HepG2 (cell line): Measurements from ENCODE around the gene UBE2C. TPM values are rescaled to one million over a fixed set of nuclear protein-coding genes. Genes with fewer than 3 reads are reported as not detected.

Experiments
- GABPA ChIP-seq, 2 experiments: IDR thresholded peaks; 2 replicates each; pipeline ENCODE4 v1.6.1; 2011 to 2016; ENCODE audit warnings: low read depth in 2 of 2, low read length in 1 of 2, missing biosample characterization in 1 of 2, missing genetic modification characterization in 1 of 2
- GZF1 ChIP-seq: sonication (generic); formaldehyde crosslinking; IDR thresholded peaks from 2 replicates; pipeline ENCODE4 v1.5.1; 2020; ENCODE audit warnings: mild to moderate bottlenecking, missing genetic modification reagents
- JUND ChIP-seq: sonication (generic); formaldehyde crosslinking; IDR thresholded peaks from 2 replicates; pipeline ENCODE4 v1.8.0; 2022; ENCODE audit warnings: mild to moderate bottlenecking, missing genetic modification reagents
- KLF12 ChIP-seq: sonication (generic); formaldehyde crosslinking; IDR thresholded peaks from 2 replicates; pipeline ENCODE4 v1.4.0; 2020; ENCODE audit warnings: missing genetic modification reagents, borderline replicate concordance
- SMC3 ChIP-seq: IDR thresholded peaks from 2 replicates; pipeline ENCODE4 v1.6.1; 2011; ENCODE audit warnings: low read length, improper control_type of control experiment
- SNAPC4 ChIP-seq: sonication (generic); formaldehyde crosslinking; IDR thresholded peaks from 2 replicates; pipeline ENCODE4 v1.4.0; 2020; ENCODE audit warnings: mild to moderate bottlenecking, missing genetic modification reagents
- TARDBP ChIP-seq: sonication (generic); formaldehyde crosslinking; IDR thresholded peaks from 2 replicates; pipeline ENCODE4 v1.8.0; 2022; ENCODE audit warnings: mild to moderate bottlenecking, missing genetic modification reagents
- TBP ChIP-seq: sonication (generic); formaldehyde crosslinking; IDR thresholded peaks from 2 replicates; pipeline ENCODE4 v1.5.0; 2020; ENCODE audit warnings: missing genetic modification reagents
- ZBTB26 ChIP-seq: IDR thresholded peaks from 2 replicates; pipeline ENCODE4 v1.6.1; 2016; ENCODE audit warnings: missing compliant biosample characterization, missing genetic modification reagents, borderline replicate concordance
- ZFP91 ChIP-seq: sonication (generic); formaldehyde crosslinking; IDR thresholded peaks from 2 replicates; pipeline ENCODE4 v1.9.0; 2022; ENCODE audit warnings: missing genetic modification reagents, mild to moderate bottlenecking, borderline replicate concordance
- ZNF337 ChIP-seq: sonication (generic); formaldehyde crosslinking; IDR thresholded peaks from 2 replicates; pipeline ENCODE4 v1.5.1; 2020; ENCODE audit warnings: missing genetic modification reagents, low read depth, mild to moderate bottlenecking, borderline replicate concordance
- ZNF543 ChIP-seq: sonication (generic); formaldehyde crosslinking; IDR thresholded peaks from 2 replicates; pipeline ENCODE4 v1.4.0; 2020; ENCODE audit warnings: mild to moderate bottlenecking, missing genetic modification reagents
- ZNF619 ChIP-seq: sonication (generic); formaldehyde crosslinking; IDR thresholded peaks from 2 replicates; pipeline ENCODE4 v1.4.0; 2020; ENCODE audit warnings: mild to moderate bottlenecking, missing genetic modification reagents
- ZNF83 ChIP-seq: sonication (generic); formaldehyde crosslinking; IDR thresholded peaks from 2 replicates; pipeline ENCODE4 v1.4.0; 2020; ENCODE audit warnings: missing genetic modification reagents, mild to moderate bottlenecking, borderline replicate concordance
- polyA plus RNA-seq, 8 experiments: library from polyadenylated mRNA; depleted of rRNA in 3 of 8; stranded (reverse) in 7 of 8; unstranded in 1 of 8; fragments of >200 nt; fragmentation: Illumina TruSeq in 4 of 8; extraction: Trizol in 4 of 8; gene quantifications; 2 replicates each; pipeline versions ENCODE4 v1.2.1 to v1.2.3, GENCODE V29; 2011 to 2016; ENCODE audit warnings: low read depth in 4 of 8, missing spikeins in 1 of 8, mixed read lengths in 1 of 8; ENCODE audit not compliant: insufficient read depth in 1 of 8
- total RNA-seq, 5 experiments: library from RNA; depleted of rRNA; stranded (reverse); fragments of >200 nt; fragmentation: Illumina TruSeq; extraction: Trizol; gene quantifications; 2 replicates each; pipeline ENCODE4 v1.2.3, GENCODE V29; 2016; ENCODE audit warnings: low read depth in 1 of 5
- TF ChIP-seq, protein P1 (sequence below): sonication (generic); formaldehyde crosslinking; IDR thresholded peaks from 2 replicates; pipeline ENCODE4 v1.8.0; 2022; ENCODE audit warnings: mild to moderate bottlenecking, missing genetic modification reagents; ENCODE audit not compliant: insufficient replicate concordance
- TF ChIP-seq, protein P2 (sequence below): sonication (generic); formaldehyde crosslinking; IDR thresholded peaks from 2 replicates; pipeline ENCODE4 v1.5.0; 2020; ENCODE audit warnings: missing genetic modification reagents, mild to moderate bottlenecking, borderline replicate concordance
- TF ChIP-seq, protein P3 (sequence below): IDR thresholded peaks from 2 replicates; pipeline ENCODE4 v1.6.1; 2016; ENCODE audit warnings: missing genetic modification reagents, missing compliant biosample characterization

The UBE2C gene
- total and polyA plus RNA-seq, 2 of the 13 experiments (the other 11 are each of a cell fraction or from before 2014, with no cell fraction given), result 100 to 123 TPM

GRCh38 chr20:45857114-45857881 is 44.9 kb downstream of the UBE2C start, which contains the start of the genes ACOT8 and ZSWIM3 (continued):
- TF ChIP-seq, protein P1, sequence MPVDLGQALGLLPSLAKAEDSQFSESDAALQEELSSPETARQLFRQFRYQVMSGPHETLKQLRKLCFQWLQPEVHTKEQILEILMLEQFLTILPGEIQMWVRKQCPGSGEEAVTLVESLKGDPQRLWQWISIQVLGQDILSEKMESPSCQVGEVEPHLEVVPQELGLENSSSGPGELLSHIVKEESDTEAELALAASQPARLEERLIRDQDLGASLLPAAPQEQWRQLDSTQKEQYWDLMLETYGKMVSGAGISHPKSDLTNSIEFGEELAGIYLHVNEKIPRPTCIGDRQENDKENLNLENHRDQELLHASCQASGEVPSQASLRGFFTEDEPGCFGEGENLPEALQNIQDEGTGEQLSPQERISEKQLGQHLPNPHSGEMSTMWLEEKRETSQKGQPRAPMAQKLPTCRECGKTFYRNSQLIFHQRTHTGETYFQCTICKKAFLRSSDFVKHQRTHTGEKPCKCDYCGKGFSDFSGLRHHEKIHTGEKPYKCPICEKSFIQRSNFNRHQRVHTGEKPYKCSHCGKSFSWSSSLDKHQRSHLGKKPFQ, result no peak
- TF ChIP-seq JUND (CRISPR knock-in tag), result no peak; the same call in 1 of the 2 replicates
- no peak for TF ChIP-seq TARDBP (CRISPR knock-in tag)
- TF ChIP-seq ZNF337 (CRISPR knock-in tag), result no peak; the same call in 1 of the 2 replicates
- TF ChIP-seq, protein P2, sequence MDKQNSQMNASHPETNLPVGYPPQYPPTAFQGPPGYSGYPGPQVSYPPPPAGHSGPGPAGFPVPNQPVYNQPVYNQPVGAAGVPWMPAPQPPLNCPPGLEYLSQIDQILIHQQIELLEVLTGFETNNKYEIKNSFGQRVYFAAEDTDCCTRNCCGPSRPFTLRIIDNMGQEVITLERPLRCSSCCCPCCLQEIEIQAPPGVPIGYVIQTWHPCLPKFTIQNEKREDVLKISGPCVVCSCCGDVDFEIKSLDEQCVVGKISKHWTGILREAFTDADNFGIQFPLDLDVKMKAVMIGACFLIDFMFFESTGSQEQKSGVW (CRISPR knock-in tag), result no peak
- TF ChIP-seq ZNF83, result no peak
- TF ChIP-seq ZNF619 (CRISPR knock-in tag), result peak; percentile 93
- no peak for TF ChIP-seq SMC3
- peak; percentile 79 for TF ChIP-seq SNAPC4 (CRISPR knock-in tag)
- peak; percentile 81; the same call in 1 of the 2 replicates for TF ChIP-seq ZBTB26
- TF ChIP-seq ZFP91 (CRISPR knock-in tag), result peak; percentile 85; the same call in 1 of the 2 replicates
- no peak; the same call in 1 of the 2 replicates for TF ChIP-seq ZNF543
- no peak for TF ChIP-seq TBP
- TF ChIP-seq, protein P3, sequence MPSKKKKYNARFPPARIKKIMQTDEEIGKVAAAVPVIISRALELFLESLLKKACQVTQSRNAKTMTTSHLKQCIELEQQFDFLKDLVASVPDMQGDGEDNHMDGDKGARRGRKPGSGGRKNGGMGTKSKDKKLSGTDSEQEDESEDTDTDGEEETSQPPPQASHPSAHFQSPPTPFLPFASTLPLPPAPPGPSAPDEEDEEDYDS (CRISPR knock-in tag), result peak; percentile 100
- TF ChIP-seq GZF1 (CRISPR knock-in tag), result no peak
- TF ChIP-seq GABPA (IDR thresholded peaks at IDR 0.05; ENCODE audit: low read depth, low read length), result peak; percentile 96
- peak; percentile 99 for TF ChIP-seq GABPA (CRISPR knock-in tag; IDR thresholded peaks at IDR 0.05; ENCODE audit: low read depth)
- peak; percentile 90; the same call in 1 of the 2 replicates for TF ChIP-seq KLF12
